GM21737 (cell line): ENCODE measurements around the gene TFEB.

ENCODE experiments used
- ATAC-seq: cut with Tn5 transposase; IDR thresholded peaks from one replicate; pipeline ENCODE4 v1.9.1; 2021; ENCODE audit warnings: mild to moderate bottlenecking, moderate library complexity; ENCODE audit not compliant: unreplicated experiment

The TFEB gene

DNA sequence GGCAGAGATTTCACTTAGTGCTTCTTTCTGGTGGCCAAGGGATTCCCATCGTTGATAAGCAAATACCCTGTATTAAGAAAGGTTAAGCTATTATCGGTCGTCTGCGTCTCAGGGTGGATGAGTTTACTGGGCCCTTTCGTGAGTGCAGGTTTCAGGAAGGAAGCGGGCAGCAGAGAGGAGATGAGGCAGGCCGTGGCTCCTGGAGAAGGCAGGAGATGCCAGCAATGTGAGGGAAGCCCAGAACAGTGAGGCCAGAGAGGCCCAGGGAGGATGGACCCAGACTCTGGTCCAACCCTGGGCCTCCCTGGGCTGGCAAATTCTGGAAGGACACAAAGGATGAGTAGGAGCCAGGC, 11.2 kb downstream of the TFEB start:
- ATAC-seq: no peak

DNA sequence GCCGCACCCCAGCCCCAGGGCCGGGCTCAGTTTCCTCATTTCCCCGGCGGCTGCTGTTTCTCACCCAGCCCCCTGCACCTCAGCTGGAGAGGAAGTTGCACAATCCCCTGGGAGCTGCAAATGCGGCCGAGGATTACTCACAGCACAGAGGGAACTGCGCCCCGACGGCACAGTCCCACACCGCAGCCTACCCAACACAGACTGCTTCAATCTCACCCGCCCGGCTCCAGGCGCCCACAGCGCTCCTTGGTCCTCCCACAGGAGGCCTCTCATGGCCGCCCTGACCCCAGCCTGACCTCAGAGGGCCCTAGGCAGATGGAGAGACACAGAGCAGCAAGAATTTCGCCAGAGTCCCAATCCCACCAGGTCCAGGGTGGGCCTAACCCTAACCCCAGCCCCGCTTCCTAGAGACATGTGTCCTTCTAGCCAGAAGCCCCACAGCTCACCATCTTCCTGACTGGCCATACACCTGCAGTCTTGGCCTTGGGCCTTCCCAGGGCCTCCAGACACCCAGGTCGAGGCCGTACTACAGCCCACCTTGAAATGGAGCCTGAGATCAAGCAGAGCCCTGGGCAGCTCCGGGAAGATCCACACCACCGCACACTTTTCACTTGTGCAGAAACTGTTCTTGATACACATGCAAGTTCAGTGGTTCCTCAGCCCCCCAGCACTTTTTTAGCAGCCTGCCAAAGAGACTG, 11.7 kb downstream of the TFEB start:
- peak; percentile 71 for ATAC-seq

DNA sequence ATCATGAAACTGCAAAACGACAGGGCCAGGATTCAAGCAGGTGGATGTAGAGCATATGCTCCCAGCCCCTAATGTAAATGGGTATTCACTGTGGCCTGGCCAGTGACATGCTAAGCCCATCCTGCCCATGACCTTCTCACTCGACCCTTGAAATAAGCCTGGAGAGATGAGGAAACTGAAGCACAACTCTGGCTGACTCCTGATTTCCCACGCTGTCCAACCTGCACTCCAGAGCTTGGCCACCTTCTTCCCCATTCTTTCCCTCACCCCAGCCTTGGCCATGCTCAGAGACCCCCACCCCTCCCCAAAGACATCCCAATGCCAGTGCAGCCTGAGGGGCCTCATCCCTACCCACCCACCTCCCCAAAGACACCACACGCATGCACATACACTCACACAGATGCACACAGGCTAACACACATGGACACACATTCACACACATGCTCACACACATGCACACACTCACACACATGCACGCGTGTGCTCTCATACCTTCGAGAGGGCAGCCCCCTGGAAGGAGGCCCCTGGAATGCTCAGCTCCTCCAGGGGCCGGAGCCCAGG, 12.4 kb downstream of the TFEB start:
- no peak for ATAC-seq

DNA sequence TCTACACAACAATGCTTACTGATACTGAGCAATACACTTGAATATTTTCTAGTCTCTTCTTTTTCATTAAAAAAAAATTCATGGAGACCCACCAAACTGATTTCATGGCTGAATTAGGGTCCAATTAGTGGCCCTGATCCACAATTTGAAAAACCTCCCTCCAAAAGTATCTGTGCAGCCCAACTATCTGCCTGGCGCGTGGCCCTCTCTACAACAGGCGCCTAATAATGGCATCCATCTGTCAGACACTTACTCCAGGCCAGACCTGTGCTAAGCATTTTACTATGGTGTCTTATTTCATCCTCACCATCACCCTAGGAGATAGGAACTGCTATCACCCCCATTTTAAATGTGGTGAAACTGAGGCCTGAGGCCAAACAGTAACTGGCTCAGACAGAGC, 14.0 kb downstream of the TFEB start:
- ATAC-seq: no peak

DNA sequence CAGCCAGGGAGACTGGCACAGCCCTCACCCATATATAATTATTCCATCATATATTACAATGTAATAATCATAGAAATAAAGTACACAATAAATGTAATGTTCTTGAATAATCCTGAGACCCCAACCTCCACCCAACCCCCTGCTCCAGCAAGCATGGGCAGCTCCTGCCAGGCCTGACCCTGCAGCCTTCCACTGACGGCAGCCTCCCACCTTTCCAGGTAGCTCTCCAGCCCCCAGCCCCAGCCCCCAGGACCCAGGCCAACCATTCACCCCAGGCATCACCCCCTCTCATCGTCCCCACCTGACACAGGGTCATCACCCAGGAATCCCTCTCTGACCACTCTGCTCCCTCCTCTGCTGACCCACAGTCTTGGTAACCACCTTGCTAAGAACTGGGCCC, 14.6 kb downstream of the TFEB start:
- ATAC-seq: no peak

DNA sequence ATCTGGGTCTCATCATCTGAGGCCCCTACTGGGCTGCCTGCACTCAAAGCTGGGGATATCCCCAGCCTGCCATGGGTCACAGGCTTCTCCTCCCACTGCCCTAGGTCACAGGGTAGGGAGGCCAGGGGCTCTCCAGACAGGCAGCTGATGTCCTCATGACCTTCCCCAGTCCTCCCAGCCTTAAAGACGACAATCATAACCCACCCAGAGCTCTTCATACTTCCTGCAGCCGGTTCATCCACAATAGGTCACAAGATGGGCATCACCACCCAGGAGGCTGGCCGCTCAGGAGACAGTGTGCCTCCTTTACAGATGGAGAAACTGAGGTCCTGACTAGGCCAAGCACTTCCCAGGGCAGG, 15.2 kb downstream of the TFEB start:
- ATAC-seq: peak; percentile 21

DNA sequence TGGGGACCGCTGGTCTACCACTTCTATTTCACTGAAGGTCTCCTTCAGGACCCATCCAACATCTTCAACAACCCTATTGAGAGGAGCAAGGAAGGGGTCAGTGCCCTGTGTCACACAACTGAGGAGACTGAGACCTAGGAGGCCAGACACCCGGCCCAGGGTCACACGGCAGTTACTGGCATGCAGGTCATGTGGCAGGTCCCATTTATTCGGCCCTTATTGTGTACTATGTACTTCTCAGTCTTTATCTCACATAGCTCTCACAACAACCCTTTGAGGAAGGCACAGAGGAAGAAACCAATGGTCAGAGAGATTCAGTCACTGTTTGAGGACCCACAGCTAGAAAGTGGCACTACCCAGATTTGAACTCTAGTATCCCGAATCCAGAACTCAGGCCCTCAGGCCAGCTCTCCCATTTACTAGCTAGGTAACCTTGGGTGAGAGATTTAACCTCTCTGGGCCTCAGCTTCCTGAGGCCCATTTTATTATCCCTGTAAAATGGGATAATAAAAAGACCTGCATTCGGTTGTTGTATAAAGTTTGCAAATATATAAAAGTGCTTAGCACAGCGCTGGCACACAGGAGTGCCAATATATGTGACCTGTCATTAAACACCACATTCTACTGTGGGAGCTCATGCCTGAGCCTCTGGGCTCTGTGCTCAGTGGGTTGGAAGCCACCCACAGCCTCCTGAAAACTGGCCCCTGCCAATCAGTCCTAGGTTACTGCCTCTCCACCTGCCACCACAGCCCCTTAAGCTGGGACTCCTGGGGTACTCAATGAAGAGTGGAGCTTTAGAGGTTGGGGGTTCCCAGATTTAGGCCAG, 15.8 kb downstream of the TFEB start:
- no peak for ATAC-seq

DNA sequence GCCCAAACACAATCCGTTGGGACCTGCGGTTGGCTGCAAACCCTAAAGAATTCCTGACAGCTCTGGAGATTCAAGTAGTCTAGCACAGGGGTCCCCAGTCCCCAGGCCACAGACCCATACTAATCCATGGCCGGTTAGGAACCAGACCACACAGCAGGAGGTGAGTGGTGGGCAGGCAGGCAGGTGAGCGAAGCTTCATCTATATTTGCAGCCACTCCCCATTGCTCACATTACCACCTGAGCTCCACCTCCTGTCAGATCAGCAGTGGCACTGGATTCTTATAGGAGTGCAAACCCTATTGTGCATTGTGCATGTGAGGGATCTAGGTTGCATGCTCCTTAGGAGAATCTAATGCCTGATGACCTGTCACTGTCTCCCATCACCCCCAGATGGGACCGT, 16.6 kb downstream of the TFEB start:
- no peak for ATAC-seq

DNA sequence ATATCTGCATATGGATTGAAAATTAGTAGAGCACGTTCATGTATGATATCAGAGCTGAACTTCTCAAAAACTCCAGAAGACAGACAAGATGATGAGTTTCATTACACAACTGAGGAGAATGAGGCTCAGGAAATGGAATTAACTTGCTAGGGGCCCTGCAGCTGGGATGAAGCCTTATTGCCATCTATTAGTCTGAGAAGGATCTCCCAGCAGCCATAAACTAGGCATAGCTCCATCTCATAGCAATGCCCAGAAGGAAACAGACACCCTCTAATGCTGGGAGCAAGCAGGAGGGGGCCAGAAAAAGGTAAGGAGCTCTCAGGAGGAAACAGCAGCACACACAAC, 18.0 kb downstream of the TFEB start:
- ATAC-seq: no peak

DNA sequence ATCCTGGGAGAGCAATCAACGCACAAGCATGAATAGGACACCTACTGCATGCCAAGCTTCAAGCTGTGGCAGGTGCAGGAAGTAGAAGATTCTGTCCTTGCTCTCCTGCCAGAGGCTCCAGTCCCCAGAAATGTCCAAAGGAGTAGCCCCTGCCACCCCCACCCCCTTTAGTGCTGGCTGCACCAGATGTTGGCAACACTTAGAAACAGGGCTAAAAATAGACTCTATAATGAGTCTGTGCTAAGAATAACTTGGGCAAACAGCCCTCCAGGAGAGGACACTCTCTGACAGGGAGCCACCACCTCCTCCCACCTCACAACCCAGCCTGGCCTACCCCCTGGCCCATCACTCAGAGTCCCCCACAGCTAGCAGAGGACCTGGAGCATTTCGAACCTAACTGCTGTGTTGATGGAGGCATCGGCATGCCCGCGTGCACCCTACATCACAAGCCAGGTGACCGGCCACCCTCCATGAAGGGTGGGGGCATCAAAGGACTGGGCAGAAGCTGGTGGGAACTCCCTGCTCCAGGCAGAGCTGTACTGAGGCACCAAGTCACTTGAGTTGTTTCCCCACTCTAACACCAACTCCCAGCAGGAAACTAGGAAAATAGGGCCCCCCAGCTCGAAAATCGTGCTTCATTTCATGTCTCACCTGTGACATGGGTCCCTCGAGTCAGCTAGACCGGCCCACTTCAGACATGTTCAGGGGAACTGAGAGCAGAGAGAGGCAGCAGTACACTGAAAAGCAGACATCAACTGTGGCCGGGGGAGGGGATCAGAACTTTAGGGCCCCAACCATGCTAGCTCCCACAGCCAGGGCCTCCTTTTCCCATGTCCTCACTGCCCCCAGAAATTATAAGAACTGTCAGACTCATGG, 18.7 kb downstream of the TFEB start:
- ATAC-seq: no peak

DNA sequence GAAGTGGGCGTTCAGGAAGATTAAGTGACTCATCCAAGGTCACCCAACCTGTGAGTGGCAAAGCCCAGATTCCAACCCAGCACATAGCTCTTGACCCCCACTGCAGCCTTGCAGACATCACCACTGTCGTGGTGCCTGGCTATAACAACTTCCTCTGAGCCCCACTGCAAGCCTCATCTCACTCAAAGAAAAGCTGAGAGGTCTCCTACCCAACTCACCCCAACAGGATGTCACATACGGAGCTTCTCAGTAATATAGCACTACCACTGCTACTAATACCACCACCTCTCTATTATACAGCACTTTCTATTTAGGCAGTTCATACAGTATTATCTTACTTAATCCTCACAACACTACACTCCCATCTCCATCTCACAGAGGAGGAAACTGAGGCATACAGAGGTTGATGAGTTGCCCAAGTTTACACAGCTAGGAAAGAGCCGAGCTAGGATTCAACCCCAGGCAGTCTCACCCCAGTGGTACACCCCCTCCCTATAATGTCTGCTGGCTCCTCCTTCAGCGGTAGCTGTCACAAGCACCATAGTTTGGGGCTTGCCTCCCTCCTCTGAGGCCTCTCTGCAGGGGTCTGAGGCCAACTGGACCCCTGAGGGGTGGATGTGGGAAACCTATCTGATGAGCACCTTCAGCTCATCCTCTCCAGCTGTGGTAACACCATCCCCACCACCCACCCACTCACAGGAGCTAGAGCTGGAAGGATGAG, 19.5 kb downstream of the TFEB start:
- no peak for ATAC-seq

DNA sequence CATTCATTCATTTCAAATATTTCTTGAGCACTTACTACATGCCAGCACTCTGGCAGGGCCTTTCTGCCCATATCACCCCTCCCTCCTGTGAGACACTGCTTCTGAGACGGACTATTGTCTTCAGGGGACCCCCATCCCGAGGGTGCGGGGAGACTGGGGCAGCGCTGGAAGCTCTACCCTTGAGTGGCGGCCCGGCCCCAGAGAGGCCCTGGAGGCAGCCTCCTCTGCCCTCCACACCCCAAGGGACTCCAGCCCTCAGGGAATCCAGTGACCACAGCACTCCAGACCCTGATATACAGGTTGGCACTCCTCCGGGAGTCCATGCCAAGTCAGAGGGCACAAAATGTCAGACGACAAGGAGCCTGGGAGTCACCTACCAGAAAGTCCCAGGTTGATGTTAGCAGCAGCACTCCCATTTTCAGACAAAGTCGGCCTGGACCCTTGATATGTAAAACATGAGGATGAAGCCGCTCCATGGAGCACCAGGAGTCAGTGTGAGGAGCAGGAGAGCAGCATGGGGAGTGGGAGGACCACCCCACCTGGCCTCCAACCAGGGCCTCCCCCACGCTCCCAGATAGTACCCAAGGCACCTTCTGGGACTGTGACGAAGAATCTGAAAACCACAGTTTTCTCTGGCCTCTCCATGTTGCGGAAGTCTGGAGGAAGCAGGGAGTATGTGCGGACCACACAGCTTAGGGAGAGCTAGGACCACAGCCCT, 20.7 kb downstream of the TFEB start:
- no peak for ATAC-seq

DNA sequence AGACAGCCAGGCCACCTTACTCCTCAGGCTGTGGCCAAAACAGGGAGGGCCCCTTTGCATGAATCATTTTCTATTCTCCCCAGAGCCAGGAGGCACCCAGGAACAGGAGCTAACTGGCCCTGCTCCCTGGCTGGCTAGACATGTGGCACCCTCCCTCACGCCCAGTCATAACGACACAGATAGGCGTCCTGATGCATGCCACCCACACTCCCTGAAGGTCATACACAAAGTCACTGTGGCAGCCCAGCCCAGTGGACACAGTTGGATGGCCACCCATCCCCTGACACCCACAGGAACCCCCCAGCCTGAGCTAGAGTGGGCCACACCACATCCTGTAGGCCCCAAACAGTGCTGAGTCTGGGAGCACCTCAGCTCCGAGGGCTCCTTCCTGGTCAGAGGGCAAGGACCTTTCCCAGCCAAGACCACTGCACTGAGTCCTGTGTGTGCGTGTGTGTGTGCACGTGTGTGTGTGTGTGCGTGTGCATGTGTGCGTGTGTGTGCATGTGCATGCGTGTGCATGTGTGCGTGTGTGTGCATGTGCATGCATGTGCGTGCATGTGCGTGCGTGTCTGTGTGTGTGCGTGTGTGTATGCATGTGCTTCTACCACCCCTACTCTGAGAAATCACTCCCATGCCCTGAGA, 21.6 kb downstream of the TFEB start:
- peak; percentile 52 for ATAC-seq

DNA sequence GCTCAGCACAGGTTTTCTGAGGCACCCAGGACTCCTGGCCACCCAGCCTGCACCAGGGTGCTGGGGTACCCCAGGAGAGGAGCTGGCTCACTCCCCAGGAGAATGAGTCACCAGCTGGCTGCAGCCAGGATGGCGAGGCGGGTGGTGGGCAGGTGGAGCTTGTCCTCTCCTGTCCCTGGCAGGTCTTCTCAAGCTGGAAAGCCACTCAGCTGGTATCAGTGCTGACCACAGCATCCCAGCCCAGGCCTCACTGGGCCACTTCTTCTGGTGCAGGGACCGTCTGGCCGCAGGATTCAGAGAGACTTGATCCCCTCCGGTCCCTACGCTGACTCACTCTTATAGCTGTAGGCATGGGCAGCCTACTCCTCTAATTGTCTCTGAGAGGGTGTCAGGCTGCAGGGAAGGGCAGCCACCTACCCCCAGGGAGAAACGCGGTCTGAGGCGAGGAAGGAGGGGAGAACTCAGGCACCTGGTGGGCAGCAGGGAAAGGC, 22.2 kb downstream of the TFEB start:
- ATAC-seq: peak; percentile 2

DNA sequence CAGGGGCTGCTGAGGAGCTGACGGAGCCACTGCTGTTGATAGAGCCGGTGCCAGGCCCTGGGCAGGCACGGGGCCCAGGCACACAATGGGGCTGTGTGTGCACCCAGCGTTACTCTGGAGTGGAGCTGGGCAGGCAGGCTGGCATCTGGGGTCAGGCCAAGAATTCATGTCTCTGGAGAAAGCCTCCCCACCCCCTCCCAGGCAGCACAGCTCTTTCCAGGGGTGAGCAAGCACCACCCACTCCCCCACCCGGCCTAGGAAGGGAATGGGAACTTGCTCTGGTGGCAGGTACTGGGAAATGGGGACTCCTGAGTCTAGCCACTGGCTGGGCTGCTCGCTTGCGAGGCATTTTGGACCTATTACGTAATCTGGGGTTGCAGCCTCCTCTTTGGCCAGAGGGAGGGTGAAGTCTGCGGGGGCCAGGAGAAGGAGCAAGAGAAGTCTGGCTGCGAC, 22.7 kb downstream of the TFEB start:
- ATAC-seq: no peak

DNA sequence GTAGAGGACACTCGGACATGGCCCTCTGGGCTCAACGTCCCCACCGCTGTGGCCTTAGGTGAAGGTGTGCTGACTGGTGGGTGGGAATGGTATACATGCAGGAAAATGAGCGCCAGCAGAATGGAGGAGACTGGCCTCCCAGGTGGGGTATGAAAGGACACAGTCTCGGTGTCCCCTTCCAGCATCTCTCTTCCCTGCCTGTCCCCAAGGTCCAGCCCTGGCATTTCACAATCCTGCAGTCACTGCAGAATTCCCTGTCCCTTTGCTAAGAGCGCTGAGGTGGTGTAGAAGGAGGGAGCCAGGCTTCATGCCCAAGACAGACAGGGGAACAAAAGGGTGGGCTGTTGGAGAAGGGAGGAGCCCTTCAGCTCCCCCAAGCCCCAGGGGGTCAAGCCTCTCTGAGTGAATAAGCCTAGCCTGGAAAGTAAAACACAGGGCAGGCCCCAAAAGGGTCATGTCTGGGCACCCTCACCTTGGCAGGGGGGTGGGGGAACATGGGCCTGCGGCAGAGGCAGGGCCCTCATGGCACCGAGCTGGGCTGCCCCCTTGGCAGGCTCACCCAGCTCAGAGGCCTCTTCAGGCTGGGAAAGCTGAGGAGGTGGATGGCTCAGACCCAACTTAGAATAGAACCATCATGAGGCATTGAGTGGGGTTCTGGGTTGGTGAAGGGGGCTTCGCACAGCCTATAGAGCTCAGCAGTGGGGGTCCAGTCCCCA, 23.9 kb downstream of the TFEB start:
- no peak for ATAC-seq

DNA sequence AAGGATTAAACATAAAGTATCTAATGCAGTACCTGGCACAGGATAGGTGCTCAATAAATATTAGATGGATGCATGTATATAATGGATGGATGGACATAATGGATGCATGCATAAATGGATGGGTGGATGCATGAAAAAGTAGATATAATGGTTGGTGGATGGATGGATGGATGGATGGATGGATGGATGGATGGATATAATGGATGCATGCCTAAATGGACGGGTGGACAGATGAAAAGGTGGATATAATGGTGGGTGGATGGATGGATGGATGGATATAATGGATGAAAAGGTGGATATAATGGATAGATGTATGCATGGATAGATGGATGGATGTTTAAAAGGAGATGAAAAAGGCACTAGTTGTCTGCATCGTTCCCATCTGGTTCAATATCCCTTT, 26.0 kb downstream of the TFEB start:
- ATAC-seq: no peak

DNA sequence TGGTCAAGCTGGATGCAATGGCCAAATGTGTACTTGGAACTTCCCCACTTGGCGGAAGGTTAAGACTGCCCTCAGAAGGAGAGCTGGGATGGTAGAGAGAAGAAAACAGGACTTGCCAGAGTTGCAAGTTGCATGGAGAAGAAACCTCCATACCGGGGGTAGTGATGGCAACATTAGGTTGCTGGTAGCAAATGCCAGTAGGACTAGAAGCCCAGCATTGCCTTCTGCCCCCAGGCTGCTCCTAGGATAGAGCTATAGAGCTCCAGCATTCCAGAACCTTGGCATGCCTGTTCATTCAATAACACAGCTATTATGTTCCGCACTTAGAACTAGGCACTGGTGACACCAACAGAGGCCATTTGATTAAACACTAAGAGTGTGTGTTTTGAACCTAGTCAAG, 26.6 kb downstream of the TFEB start:
- ATAC-seq: no peak
